Skeletal muscle tissue (tissue), 4 donors: ENCODE measurements around the gene EGFR. TPM values are rescaled to one million over a fixed set of nuclear protein-coding genes. Genes with fewer than 3 reads are reported as not detected.

ENCODE experiments used
- H3K27ac ChIP-seq: one replicate; pipeline ENCODE4 v1.7.0; 2013; ENCODE audit warnings: mild to moderate bottlenecking, low read depth, low read length, inconsistent platforms
- H3K27me3 ChIP-seq, 3 donors: one replicate each; pipeline ENCODE4 v1.7.0; 2013; ENCODE audit warnings: low read length in 3 of 3; ENCODE audit not compliant: control insufficient read depth in 3 of 3, insufficient read depth in 3 of 3
- H3K36me3 ChIP-seq, 3 donors: one replicate each; pipeline ENCODE4 v1.7.0; 2013; ENCODE audit warnings: low read length in 3 of 3; ENCODE audit not compliant: control insufficient read depth in 3 of 3, insufficient read depth in 3 of 3
- H3K4me1 ChIP-seq, 3 donors: one replicate each; pipeline ENCODE4 v1.7.0; 2013; ENCODE audit warnings: low read length in 3 of 3, mild to moderate bottlenecking in 3 of 3; ENCODE audit not compliant: control insufficient read depth in 3 of 3, insufficient read depth in 3 of 3
- H3K4me3 ChIP-seq, 3 donors: one replicate each; pipeline ENCODE4 v1.7.0; 2013; ENCODE audit warnings: low read length in 3 of 3
- H3K9ac ChIP-seq, 3 donors: one replicate each; pipeline ENCODE4 v1.7.0; 2013; ENCODE audit warnings: low read length in 3 of 3, mild to moderate bottlenecking in 3 of 3, moderate library complexity in 2 of 3, low read depth in 1 of 3
- H3K9me3 ChIP-seq, 3 donors: one replicate each; pipeline ENCODE4 v1.7.0; 2013; ENCODE audit warnings: low read length in 3 of 3; ENCODE audit not compliant: control insufficient read depth in 3 of 3
- total RNA-seq: library from RNA; depleted of rRNA; stranded (reverse); fragments of >200 nt; gene quantifications from one replicate; pipeline ENCODE4 v1.2.3, GENCODE V29; 2014
- donor health status: Osteomylitis.

Gene EGFR
- total RNA-seq, 1 donor from 2014 or later: 17.7 TPM

- Histone ChIP-seq H3K27ac (no peak overlapping the region), H3K9ac (no peak overlapping the region), H3K4me1 (peaks cover 31 to 40% (median 35%) of the 10 kb centered on the region in 3 donors)
These were observed 41.3 kb downstream of the EGFR start for GRCh38 chr7:55060085-55060484.

GRCh38 chr7:55060636-55061022 is 41.8 kb downstream of the EGFR start:
- Histone ChIP-seq H3K27me3 (no peaks in the 10 kb centered on the region), H3K9ac (no peak overlapping the region), H3K9me3 (no peaks in the 10 kb centered on the region), H3K4me1 (peaks cover 31 to 38% (median 37%) of the 10 kb centered on the region in 3 donors), H3K4me3 (no peak overlapping the region), H3K36me3 (no peaks in the 10 kb centered on the region), H3K27ac (peak overlapping the region; percentile 8)

More at GRCh38 chr7:55060085-55060484, 41.3 kb downstream of the EGFR start:
- H3K27me3 ChIP-seq: no peaks in the 10 kb centered on the region
- H3K4me3 ChIP-seq: no peak overlapping the region
- no peaks in the 10 kb centered on the region for H3K36me3 ChIP-seq
- no peaks in the 10 kb centered on the region for H3K9me3 ChIP-seq

GRCh38 chr7:55061726-55062499 is 43.1 kb downstream of the EGFR start:
- Histone ChIP-seq H3K36me3 (no peaks in the 10 kb centered on the region), H3K4me1 (peaks cover 35 to 42% (median 42%) of the 10 kb centered on the region in 3 donors), H3K9me3 (no peaks in the 10 kb centered on the region), H3K27ac (peak overlapping the region; percentile 20), H3K9ac (no peak overlapping the region), H3K27me3 (no peaks in the 10 kb centered on the region), H3K4me3 (no peak overlapping the region)

GRCh38 chr7:55063061-55063460 is 44.2 kb downstream of the EGFR start:
- Histone ChIP-seq H3K36me3 (no peaks in the 10 kb centered on the region), H3K9me3 (no peaks in the 10 kb centered on the region), H3K27ac (no peak overlapping the region), H3K9ac (no peak overlapping the region), H3K4me1 (peaks cover 39 to 46% (median 41%) of the 10 kb centered on the region in 3 donors), H3K4me3 (no peak overlapping the region), H3K27me3 (no peaks in the 10 kb centered on the region)

GRCh38 chr7:55063633-55064032 is 44.8 kb downstream of the EGFR start:
- Histone ChIP-seq H3K36me3 (no peaks in the 10 kb centered on the region), H3K4me1 (peaks cover 39 to 46% (median 41%) of the 10 kb centered on the region in 3 donors), H3K9ac (no peak overlapping the region), H3K4me3 (no peak overlapping the region), H3K27me3 (no peaks in the 10 kb centered on the region), H3K9me3 (no peaks in the 10 kb centered on the region), H3K27ac (no peak overlapping the region)

- Histone ChIP-seq H3K27me3 (no peaks in the 10 kb centered on the region), H3K4me3 (no peak overlapping the region), H3K4me1 (peaks cover 39 to 46% (median 40%) of the 10 kb centered on the region in 3 donors), H3K9me3 (no peaks in the 10 kb centered on the region), H3K9ac (peak overlapping the region in 2 of 3 donors; percentile 54 to 67), H3K27ac (peak overlapping the region; percentile 57), H3K36me3 (no peaks in the 10 kb centered on the region)
These were observed 46.3 kb downstream of the EGFR start for GRCh38 chr7:55065079-55065478.

- Histone ChIP-seq H3K9ac (peak overlapping the region; percentile 51 to 67 (median 54)), H3K27ac (peak overlapping the region; percentile 57), H3K36me3 (no peaks in the 10 kb centered on the region), H3K4me3 (peak overlapping the region in 2 of 3 donors; percentile 12 to 48), H3K4me1 (peaks cover 35 to 43% (median 37%) of the 10 kb centered on the region in 3 donors), H3K9me3 (no peaks in the 10 kb centered on the region), H3K27me3 (no peaks in the 10 kb centered on the region)
These were observed 46.9 kb downstream of the EGFR start for GRCh38 chr7:55065511-55066229.

GRCh38 chr7:55066524-55066923 is 47.7 kb downstream of the EGFR start:
- peak overlapping the region; percentile 57 for H3K27ac ChIP-seq
- no peaks in the 10 kb centered on the region for H3K36me3 ChIP-seq
- H3K27me3 ChIP-seq: no peaks in the 10 kb centered on the region
- H3K4me1 ChIP-seq: peaks cover 30 to 36% (median 35%) of the 10 kb centered on the region in 3 donors
- H3K9ac ChIP-seq: peak overlapping the region; percentile 11 to 67 (median 51)
- H3K9me3 ChIP-seq: no peaks in the 10 kb centered on the region
- peak overlapping the region in 2 of 3 donors; percentile 15 to 48 for H3K4me3 ChIP-seq

GRCh38 chr7:55066938-55067337 is 48.1 kb downstream of the EGFR start:
- H3K27ac ChIP-seq: peak overlapping the region; percentile 57
- H3K36me3 ChIP-seq: no peaks in the 10 kb centered on the region
- no peak overlapping the region for H3K4me3 ChIP-seq
- no peaks in the 10 kb centered on the region for H3K9me3 ChIP-seq
- H3K27me3 ChIP-seq: no peaks in the 10 kb centered on the region
- no peak overlapping the region for H3K9ac ChIP-seq
- peaks cover 29 to 39% (median 34%) of the 10 kb centered on the region in 3 donors for H3K4me1 ChIP-seq

GRCh38 chr7:55067748-55068147 is 48.9 kb downstream of the EGFR start:
- Histone ChIP-seq H3K27ac (no peak overlapping the region), H3K9ac (no peak overlapping the region), H3K4me3 (no peak overlapping the region), H3K36me3 (no peaks in the 10 kb centered on the region), H3K4me1 (peaks cover 31 to 43% (median 37%) of the 10 kb centered on the region in 3 donors), H3K9me3 (no peaks in the 10 kb centered on the region), H3K27me3 (no peaks in the 10 kb centered on the region)
